ENCODE measurements around the gene CSPG4.
A peak's percentile ranks its signal among the peaks of the same experiment; 100 is the strongest.
"Not testable (repeated sequence)": the region's sequence is repeated elsewhere in the genome, so short reads cannot be mapped to it uniquely, and the experiment has no call there.

CSPG4 gene

GRCh38 chr15:75686212-75686642 lies 26.4 kb downstream of the CSPG4 start:
- DNase-seq: peak; percentile 69

GRCh38 chr15:75685195-75685594 lies 27.5 kb downstream of the CSPG4 start:
- DNase-seq: no peak

- DNase-seq: no peak
Measured at GRCh38 chr15:75684648-75685047, 28.0 kb downstream of the CSPG4 start.

- peak; percentile 56 for DNase-seq
Measured at GRCh38 chr15:75683646-75684312, 28.9 kb downstream of the CSPG4 start.

GRCh38 chr15:75682181-75683135 lies 30.2 kb downstream of the CSPG4 start:
- no peak for DNase-seq

- DNase-seq: no peak
Measured at GRCh38 chr15:75680007-75680789, 32.5 kb downstream of the CSPG4 start.

- DNase-seq: not testable (repeated sequence)
Measured at GRCh38 chr15:75678324-75678690, 34.3 kb downstream of the CSPG4 start.

- no peak for DNase-seq
Measured at GRCh38 chr15:75677465-75678323, 35.0 kb downstream of the CSPG4 start.

GRCh38 chr15:75676688-75677464 lies 35.8 kb downstream of the CSPG4 start:
- no peak for DNase-seq

- DNase-seq: no peak
Measured at GRCh38 chr15:75675579-75676404, 36.9 kb downstream of the CSPG4 start.

- no peak for DNase-seq
Measured at GRCh38 chr15:75674366-75674765, 38.3 kb downstream of the CSPG4 start.

- DNase-seq: peak; percentile 82
Measured at GRCh38 chr15:75673426-75674235, 39.0 kb downstream of the CSPG4 start.

- DNase-seq: peak; percentile 84
Measured at GRCh38 chr15:75672646-75673425, 39.8 kb downstream of the CSPG4 start.

- DNase-seq: peak; percentile 44
Measured at GRCh38 chr15:75671730-75672602, 40.7 kb downstream of the CSPG4 start.

GRCh38 chr15:75669879-75670212 lies 42.8 kb downstream of the CSPG4 start:
- DNase-seq: no peak

GRCh38 chr15:75669191-75669878 lies 43.3 kb downstream of the CSPG4 start:
- DNase-seq: peak; percentile 44

- DNase-seq: peak; percentile 99
Measured at GRCh38 chr15:75666823-75667501, 45.7 kb downstream of the CSPG4 start.
